HepG2 (cell line): Measurements from ENCODE around the gene PITPNM2. TPM values are rescaled to one million over a fixed set of nuclear protein-coding genes. Genes with fewer than 3 reads are reported as not detected.

Experiments used
- ATAC-seq: fragments of 200-7000 bp; cut with Tn5 transposase; 3 replicates; pipeline ENCODE4 v1.9.1; 2020; ENCODE audit warnings: mild to moderate bottlenecking, moderate library complexity
- BruUV-seq: library from RNA; stranded (reverse); fragments of 400-500 nt; replicated peaks from 2 replicates; lab custom pipeline; 2021; lab: Mats Ljungman, UMichigan
- CTCF ChIA-PET: fragments of 300-600 bp; formaldehyde crosslinking; extraction: SDS; loops from one replicate; lab custom pipeline; 2021; ENCODE audit warnings: low total read pairs, inconsistent platforms, low intra/inter-chr PET ratio; lab: Yijun Ruan, JAX
- POLR2A ChIA-PET: fragments of 350-600 bp; sonication (Branson Sonifier 250); formaldehyde crosslinking; loops from one replicate; lab custom pipeline; 2020; ENCODE audit warnings: antibody characterized with exemption, inconsistent platforms; lab: Yijun Ruan, JAX
- DNase-seq: peaks from one replicate; pipeline ENCODE4 v3.0.0-alpha.2; 2015; ENCODE audit warnings: low spot score
- FAIRE-seq: peaks from 3 replicates; lab custom pipeline; 2011; peaks lifted over from hg19 to GRCh38; lab: Jason Lieb, UNC
- H2AFZ ChIP-seq: one replicate; pipeline ENCODE4 v1.6.1; 2011; ENCODE audit warnings: low read length, inconsistent platforms
- H3K27ac ChIP-seq: fragments of 300-600 bp; 3 replicates; pipeline ENCODE4 v1.8.0; 2011; ENCODE audit warnings: mixed run types, mild to moderate bottlenecking, mixed read lengths, low read length, inconsistent platforms; ENCODE audit not compliant: insufficient read depth; ENCODE audit errors: extremely low read length
- H3K27me3 ChIP-seq, 2 experiments: fragments of 200-600 bp in 1 of 2; 2 replicates in 1 of 2; 3 replicates in 1 of 2; pipeline versions ENCODE4 v1.6.0 to v1.8.0; 2011; ENCODE audit warnings: low read length in 2 of 2, mild to moderate bottlenecking in 2 of 2, moderate library complexity in 2 of 2, inconsistent platforms in 1 of 2; ENCODE audit not compliant: insufficient read depth in 2 of 2, control insufficient read depth in 1 of 2
- H3K36me3 ChIP-seq, 2 experiments: fragments of 200-600 bp in 1 of 2; replicated peaks in 1 of 2; 2 replicates in 1 of 2; 3 replicates in 1 of 2; pipeline versions ENCODE4 v1.5.1 to v1.8.0; 2011; ENCODE audit warnings: low read length in 2 of 2, inconsistent platforms in 1 of 2; ENCODE audit not compliant: insufficient read depth in 2 of 2, control insufficient read depth in 1 of 2
- H3K4me1 ChIP-seq: 2 replicates; pipeline ENCODE4 v1.5.1; 2012; ENCODE audit warnings: low read length, inconsistent platforms; ENCODE audit not compliant: insufficient read depth
- H3K4me2 ChIP-seq: 2 replicates; pipeline ENCODE4 v1.6.0; 2011; ENCODE audit warnings: low read depth, low read length, inconsistent platforms
- H3K4me3 ChIP-seq, 3 experiments: fragments of 200-600 bp in 1 of 3; sonication (generic), shearing (Covaris generic) in 1 of 3; replicated peaks in 1 of 3; 2 replicates each; pipeline ENCODE4 v1.5.1; 2011 to 2016; ENCODE audit warnings: low read length in 3 of 3, inconsistent platforms in 2 of 3, low read depth in 2 of 3, mild to moderate bottlenecking in 2 of 3, control low read depth in 1 of 3, mixed read lengths in 1 of 3; ENCODE audit not compliant: insufficient read depth in 1 of 3
- H3K79me2 ChIP-seq: one replicate; pipeline ENCODE4 v1.6.1; 2011; ENCODE audit warnings: low read length, inconsistent platforms; ENCODE audit not compliant: insufficient read depth
- H3K9ac ChIP-seq: 2 replicates; pipeline ENCODE4 v1.6.0; 2011; ENCODE audit warnings: mild to moderate bottlenecking, low read depth, low read length, inconsistent platforms; ENCODE audit not compliant: insufficient read depth
- H3K9me3 ChIP-seq: 2 replicates; pipeline ENCODE4 v1.5.1; 2012; ENCODE audit warnings: mild to moderate bottlenecking, low read length
- H4K20me1 ChIP-seq: 2 replicates; pipeline ENCODE4 v1.6.0; 2011; ENCODE audit warnings: inconsistent platforms, mild to moderate bottlenecking, low read length, moderate library complexity; ENCODE audit not compliant: insufficient read depth
- REL ChIP-seq: sonication (generic); formaldehyde crosslinking; conservative IDR thresholded peaks from 2 replicates; pipeline ENCODE4 v1.8.0; 2022; ENCODE audit warnings: mild to moderate bottlenecking, missing genetic modification reagents, moderate library complexity
- WIZ ChIP-seq: sonication (generic); formaldehyde crosslinking; IDR thresholded peaks from 2 replicates; pipeline ENCODE4 v1.5.1; 2020; ENCODE audit warnings: mild to moderate bottlenecking, missing genetic modification reagents
- ZNF256 ChIP-seq: sonication (generic); formaldehyde crosslinking; conservative IDR thresholded peaks from 2 replicates; pipeline ENCODE4 v1.4.0; 2020; ENCODE audit warnings: missing genetic modification reagents
- ZNF292 ChIP-seq: sonication (generic); formaldehyde crosslinking; IDR thresholded peaks from 2 replicates; pipeline ENCODE4 v1.8.1; 2022; ENCODE audit warnings: mild to moderate bottlenecking, low read depth, missing genetic modification reagents, borderline replicate concordance
- ZNF770 ChIP-seq: sonication (generic); formaldehyde crosslinking; IDR thresholded peaks from 2 replicates; pipeline ENCODE4 v1.5.0; 2020; ENCODE audit warnings: mild to moderate bottlenecking, missing genetic modification reagents
- ZNF773 ChIP-seq: sonication (generic); formaldehyde crosslinking; IDR thresholded peaks from 2 replicates; pipeline ENCODE4 v1.4.0; 2020; ENCODE audit warnings: missing genetic modification reagents, borderline replicate concordance
- WGBS: methylation state at CpG from one replicate; pipeline ENCODE4 v1.1.6; 2017; ENCODE audit warnings: low lambda C conversion rate; 5-methylcytosine and 5-hydroxymethylcytosine counted together
- in situ Hi-C: cut with HindIII; loops from 2 replicates; pipeline ENCODE4 v1.10.0; 2017; ENCODE audit warnings: low pct_unique_long_range_greater_than_20kb; ENCODE audit not compliant: extremely low pct_ligation_motif_present
- intact Hi-C: fragments of 100-400 bp; cut with micrococcal nuclease; formaldehyde crosslinking; loops from one replicate; pipeline ENCODE4 v1.10.0; 2022; ENCODE audit not compliant: unreplicated experiment
- polyA plus RNA-seq, 8 experiments: library from polyadenylated mRNA; depleted of rRNA in 3 of 8; stranded (reverse) in 7 of 8; unstranded in 1 of 8; fragments of >200 nt; fragmentation: Illumina TruSeq in 4 of 8; extraction: Trizol in 4 of 8; gene quantifications; 2 replicates each; pipeline versions ENCODE4 v1.2.1 to v1.2.3, GENCODE V29; 2011 to 2016; ENCODE audit warnings: low read depth in 4 of 8, missing spikeins in 1 of 8, mixed read lengths in 1 of 8; ENCODE audit not compliant: insufficient read depth in 1 of 8
- total RNA-seq, 5 experiments: library from RNA; depleted of rRNA; stranded (reverse); fragments of >200 nt; fragmentation: Illumina TruSeq; extraction: Trizol; gene quantifications; 2 replicates each; pipeline ENCODE4 v1.2.3, GENCODE V29; 2016; ENCODE audit warnings: low read depth in 1 of 5

Gene PITPNM2
- total and polyA plus RNA-seq, 2 of the 13 experiments (the other 11 are each of a cell fraction or from before 2014, with no cell fraction given): 4.2 to 5.3 TPM

- Histone ChIP-seq H3K4me3 (no peak overlapping the region), H3K9me3 (no peaks in the 10 kb centered on the region), H2AFZ (no peak overlapping the region), H4K20me1 (no peaks in the 10 kb centered on the region), H3K36me3 (no peaks in the 10 kb centered on the region), H3K4me1 (peaks cover 25% of the 10 kb centered on the region), H3K79me2 (no peaks in the 10 kb centered on the region), H3K27ac (no peak overlapping the region), H3K9ac (no peak overlapping the region), H3K27me3 (no peaks in the 10 kb centered on the region), H3K4me2 (no peak overlapping the region)
- intact Hi-C loops (no loop called here), in situ Hi-C loops (no loop called here)
- DNase-seq (no peak), FAIRE-seq (no peak), ATAC-seq (no peak)
- CTCF ChIA-PET: no interaction called here
- TF ChIP-seq ZNF773 (CRISPR knock-in tag) (no peak), ZNF256 (no peak), ZNF292 (no peak), WIZ (no peak)
- POLR2A ChIA-PET: no interaction called here
- BruUV-seq: no TSS peak
- 98% methylated on average over 3 of the region's 3 CpGs for WGBS
Observed at GRCh38 chr12:123122626-123123025, 28.3 kb downstream of the PITPNM2 start.

GRCh38 chr12:123121670-123122069, 29.2 kb downstream of the PITPNM2 start:
- peaks cover 19% of the 10 kb centered on the region for H3K4me1 ChIP-seq
- H4K20me1 ChIP-seq: no peaks in the 10 kb centered on the region
- no peak overlapping the region for H2AFZ ChIP-seq
- ChIA-PET POLR2A (no interaction called here), CTCF (no interaction called here)
- no peaks in the 10 kb centered on the region for H3K27me3 ChIP-seq
- H3K4me3 ChIP-seq: no peak overlapping the region
- BruUV-seq: no TSS peak
- 91% methylated on average over 6 of the region's 6 CpGs for WGBS
- H3K79me2 ChIP-seq: no peaks in the 10 kb centered on the region
- DNase-seq: no peak
- no peak overlapping the region for H3K9ac ChIP-seq
- H3K4me2 ChIP-seq: no peak overlapping the region
- H3K36me3 ChIP-seq: no peaks in the 10 kb centered on the region; a peak in 1 of 5 replicates
- no peak overlapping the region for H3K27ac ChIP-seq
- in situ Hi-C loops: no loop called here
- no peak for FAIRE-seq
- ATAC-seq: no peak
- H3K9me3 ChIP-seq: no peaks in the 10 kb centered on the region
- no peak for TF ChIP-seq REL (CRISPR knock-in tag)
- 0 out of 2 replicates have a peak, but pooled peaks have one; percentile 14 for TF ChIP-seq ZNF770 (CRISPR knock-in tag)
- intact Hi-C loops: no loop called here
